Mammary epithelial cell (primary cell): ENCODE data around the gene CALB2.

Source experiments
- CTCF ChIP-seq, 2 donors: IDR thresholded peaks in 1 of 2; conservative IDR thresholded peaks in 1 of 2; 2 replicates each; pipeline ENCODE4 v1.5.1; 2011 to 2012; ENCODE audit warnings: inconsistent platforms in 2 of 2, low read length in 2 of 2, mild to moderate bottlenecking in 2 of 2, control low read depth in 1 of 2, low read depth in 1 of 2; ENCODE audit not compliant: insufficient read depth in 1 of 2; ENCODE audit errors: extremely low read depth in 1 of 2
- EZH2 ChIP-seq: IDR thresholded peaks from 2 replicates; pipeline ENCODE4 v1.6.1; 2012; ENCODE audit warnings: low read length, inconsistent platforms, borderline replicate concordance

GRCh38 chr16:71338193-71338592, 20.3 kb upstream of the CALB2 start:
- no peak for TF ChIP-seq CTCF (conservative IDR thresholded peaks at IDR 0.05 in 1 of 2, IDR thresholded peaks at IDR 0.05 in 1 of 2; ENCODE audit: extremely low read depth in 1 of 2, insufficient read depth in 1 of 2, low read depth in 1 of 2, low read length in 2 of 2)
- no peak for TF ChIP-seq EZH2
